VCaP (cell line): ENCODE results near the gene ANKEF1.

ENCODE experiments used
- H3K27ac ChIP-seq: fragments of 450-650 bp; 2 replicates; pipeline ENCODE4 v1.5.1; 2017
- TF ChIP-seq, protein P1 (sequence below): fragments of 450-650 bp; conservative IDR thresholded peaks from 2 replicates; pipeline ENCODE4 v1.5.1; 2017; ENCODE audit warnings: mild to moderate bottlenecking, moderate library complexity

Gene ANKEF1

DNA sequence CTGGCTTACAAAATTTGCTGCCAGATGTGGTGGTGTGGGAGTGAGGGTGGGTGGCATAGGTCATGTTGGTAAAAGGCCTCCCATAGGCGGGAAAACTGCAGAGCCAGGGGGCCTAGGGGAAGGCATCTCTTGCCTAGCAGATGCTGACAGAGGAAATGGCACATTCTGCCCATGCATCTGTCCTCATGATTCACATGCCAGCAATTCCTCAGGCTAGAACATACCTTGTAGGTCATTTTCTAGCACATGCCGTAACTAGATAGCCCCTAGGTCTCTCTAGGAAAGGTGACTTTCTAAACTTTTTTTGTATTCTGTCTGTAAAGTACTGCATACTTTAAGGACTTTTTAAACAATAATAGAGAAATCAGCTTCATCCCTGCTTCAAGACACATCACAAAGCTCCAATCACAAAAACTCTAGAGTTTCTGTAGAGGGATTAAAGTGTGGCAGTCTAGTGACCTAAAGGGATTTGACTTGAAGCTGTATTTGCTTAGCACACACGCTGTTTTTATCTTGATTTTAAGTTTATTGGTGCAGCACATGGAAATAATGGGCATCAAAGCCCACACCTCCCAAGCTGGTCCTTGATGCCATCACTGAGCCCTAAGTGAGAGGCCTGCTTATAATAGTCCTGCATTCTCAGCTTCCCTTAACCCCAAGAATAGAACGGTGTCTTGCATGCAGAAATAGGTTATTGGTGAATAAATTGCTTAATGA is 55.2 kb downstream of the ANKEF1 start:
- H3K27ac ChIP-seq = no peak overlapping the region
- TF ChIP-seq, protein P1, sequence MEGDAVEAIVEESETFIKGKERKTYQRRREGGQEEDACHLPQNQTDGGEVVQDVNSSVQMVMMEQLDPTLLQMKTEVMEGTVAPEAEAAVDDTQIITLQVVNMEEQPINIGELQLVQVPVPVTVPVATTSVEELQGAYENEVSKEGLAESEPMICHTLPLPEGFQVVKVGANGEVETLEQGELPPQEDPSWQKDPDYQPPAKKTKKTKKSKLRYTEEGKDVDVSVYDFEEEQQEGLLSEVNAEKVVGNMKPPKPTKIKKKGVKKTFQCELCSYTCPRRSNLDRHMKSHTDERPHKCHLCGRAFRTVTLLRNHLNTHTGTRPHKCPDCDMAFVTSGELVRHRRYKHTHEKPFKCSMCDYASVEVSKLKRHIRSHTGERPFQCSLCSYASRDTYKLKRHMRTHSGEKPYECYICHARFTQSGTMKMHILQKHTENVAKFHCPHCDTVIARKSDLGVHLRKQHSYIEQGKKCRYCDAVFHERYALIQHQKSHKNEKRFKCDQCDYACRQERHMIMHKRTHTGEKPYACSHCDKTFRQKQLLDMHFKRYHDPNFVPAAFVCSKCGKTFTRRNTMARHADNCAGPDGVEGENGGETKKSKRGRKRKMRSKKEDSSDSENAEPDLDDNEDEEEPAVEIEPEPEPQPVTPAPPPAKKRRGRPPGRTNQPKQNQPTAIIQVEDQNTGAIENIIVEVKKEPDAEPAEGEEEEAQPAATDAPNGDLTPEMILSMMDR = no peak

DNA sequence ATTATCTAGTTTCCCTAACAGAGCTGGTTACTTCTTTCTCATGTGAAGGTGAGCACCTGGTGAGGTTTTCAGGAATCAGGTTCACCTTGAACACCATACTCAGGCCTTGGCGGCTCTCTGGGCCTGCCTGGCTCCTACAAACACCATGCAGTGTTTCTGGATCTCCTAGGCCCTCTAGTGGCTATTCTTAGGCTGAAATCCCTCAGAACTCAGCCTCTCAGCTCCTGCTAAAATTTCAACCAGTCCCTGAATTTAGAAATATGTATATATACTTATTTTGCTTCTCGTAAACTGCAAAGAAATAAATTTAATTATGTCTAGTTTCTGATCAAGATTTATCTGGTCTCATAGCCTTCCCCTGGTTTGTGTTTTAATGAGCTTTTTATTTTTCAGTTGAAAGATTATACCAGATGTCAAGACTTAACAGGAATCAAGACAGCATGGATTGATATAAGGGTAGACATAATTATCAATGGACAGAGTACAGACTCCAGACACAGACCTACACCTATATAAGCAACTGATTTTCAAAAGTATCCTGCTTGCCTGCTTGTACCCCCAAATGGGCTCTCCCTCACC is 55.9 kb downstream of the ANKEF1 start:
- H3K27ac ChIP-seq = no peak overlapping the region

DNA sequence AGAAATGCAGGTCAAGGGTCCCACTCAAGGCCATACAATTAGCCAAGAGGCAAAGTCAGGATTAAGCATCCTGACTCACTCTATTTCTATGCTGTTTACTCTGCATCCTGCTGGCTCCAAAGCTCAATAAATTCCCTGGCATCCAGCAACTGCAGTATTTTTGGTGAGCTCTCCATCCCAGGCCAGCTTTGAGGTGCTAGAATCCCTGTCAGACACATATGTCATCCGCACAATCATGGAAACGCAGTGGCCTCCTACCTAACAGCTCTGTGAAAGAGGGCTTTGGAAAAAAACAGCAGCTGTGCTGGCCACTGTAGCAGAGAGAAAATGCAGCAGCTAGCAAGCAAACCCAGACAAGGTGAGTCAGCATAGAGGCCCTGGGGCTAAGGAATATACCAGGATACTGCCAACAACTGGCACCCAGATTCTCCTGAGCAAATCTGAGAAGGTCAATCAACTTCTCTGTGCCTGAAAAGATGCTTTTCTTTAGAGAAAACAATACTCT is 58.4 kb downstream of the ANKEF1 start:
- TF ChIP-seq, protein P1 = no peak
- H3K27ac ChIP-seq = no peak overlapping the region

More for the DNA sequence above, 55.9 kb downstream of the ANKEF1 start:
- TF ChIP-seq, protein P1 = peak; percentile 94

DNA sequence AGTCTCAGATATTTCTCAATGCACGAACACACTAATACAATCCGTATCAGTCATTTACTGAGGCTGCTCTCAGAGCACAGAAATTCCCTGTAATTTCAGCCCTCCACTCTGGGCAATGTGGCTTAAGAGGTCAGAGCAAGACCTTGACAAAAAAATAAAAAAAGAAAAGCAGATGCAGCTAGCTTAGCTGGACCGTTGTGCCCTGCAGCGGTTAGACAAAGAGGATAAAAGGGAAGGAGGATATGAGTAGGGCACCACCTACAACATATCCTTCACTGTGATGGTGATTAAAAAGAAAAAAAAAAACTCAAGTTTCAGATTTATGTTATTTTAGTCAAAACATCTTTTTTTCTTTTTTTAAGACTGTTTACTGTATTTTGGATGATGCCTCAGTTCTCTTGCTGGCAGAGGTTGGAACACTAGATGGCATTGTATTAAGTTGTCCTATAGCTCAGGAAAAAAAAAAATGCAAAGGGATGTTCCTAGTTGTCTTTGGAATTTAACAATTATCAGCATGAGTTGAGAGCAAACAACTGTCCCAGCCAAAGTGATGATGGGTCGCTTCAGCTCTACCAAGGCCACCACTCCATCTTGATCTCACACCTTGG is 59.9 kb downstream of the ANKEF1 start:
- H3K27ac ChIP-seq = no peak overlapping the region
- TF ChIP-seq, protein P1 = peak; percentile 53; the same call in 1 of the 2 replicates

DNA sequence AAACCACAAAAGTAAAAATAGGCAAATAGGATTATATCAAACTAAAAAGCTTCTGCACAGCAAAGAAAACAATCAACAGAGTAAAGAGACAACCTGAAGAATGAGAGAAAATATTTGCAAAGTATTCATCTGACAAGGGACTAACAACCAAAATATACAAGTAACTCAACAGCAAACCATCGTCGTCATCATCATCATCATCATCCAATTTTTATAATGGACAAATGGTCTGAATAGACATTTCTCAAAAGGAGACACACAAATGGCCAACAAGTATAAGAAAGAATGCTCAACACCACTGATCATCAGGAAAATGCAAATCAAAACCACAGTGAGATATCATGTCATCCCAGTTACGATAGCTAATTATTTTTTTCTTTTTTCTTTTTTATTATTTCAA is 62.0 kb downstream of the ANKEF1 start:
- TF ChIP-seq, protein P1 = no peak
- H3K27ac ChIP-seq = no peak overlapping the region

DNA sequence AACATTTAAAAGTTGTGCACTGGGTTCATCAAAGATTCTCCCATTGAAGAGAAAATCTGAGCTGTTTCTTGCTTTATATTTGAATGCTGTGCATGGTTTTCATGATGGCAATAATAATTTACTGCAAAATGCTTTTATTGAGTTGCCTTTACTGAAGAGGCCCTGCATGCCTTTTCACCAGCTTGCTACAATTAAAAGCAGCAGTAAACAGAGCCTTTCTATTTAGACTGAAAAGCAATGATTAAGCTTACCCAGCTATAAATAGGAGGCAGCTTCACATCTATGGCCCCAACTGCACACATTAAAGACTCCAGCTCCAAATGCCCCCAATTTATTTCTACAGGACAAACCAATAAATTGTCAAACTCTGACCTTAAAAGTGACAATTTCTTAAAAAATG is 70.3 kb downstream of the ANKEF1 start:
- TF ChIP-seq, protein P1 = no peak
- H3K27ac ChIP-seq = no peak overlapping the region
